Activated T-cell treated with anti-CD3 and anti-CD28 coated beads, Interleukin-2, amount 50 U/mL, for 1 hour (primary cell): ENCODE data around the gene PRKACA.
"Not testable (repeated sequence)": the region's sequence is repeated elsewhere in the genome, so short reads cannot be mapped to it uniquely, and the experiment has no call there.

ENCODE experiments used
- DNase-seq: peaks from one replicate; pipeline ENCODE4 v3.0.0-alpha.2; 2020

Gene PRKACA

GRCh38 chr19:14147797-14148605 lies 30.4 kb upstream of the PRKACA start:
- DNase-seq = peak; percentile 64

GRCh38 chr19:14146789-14147216 lies 29.2 kb upstream of the PRKACA start:
- no peak for DNase-seq

GRCh38 chr19:14146169-14146568 lies 28.6 kb upstream of the PRKACA start:
- DNase-seq = not testable (repeated sequence)

GRCh38 chr19:14145381-14145780 lies 27.8 kb upstream of the PRKACA start:
- DNase-seq = no peak

- no peak for DNase-seq
Measured at GRCh38 chr19:14142262-14143190, 25.0 kb upstream of the PRKACA start.

GRCh38 chr19:14141041-14141440 lies 23.5 kb upstream of the PRKACA start:
- no peak for DNase-seq

GRCh38 chr19:14139944-14140343 lies 22.4 kb upstream of the PRKACA start:
- no peak for DNase-seq

- DNase-seq = no peak
Measured at GRCh38 chr19:14138576-14139265, 21.2 kb upstream of the PRKACA start.

GRCh38 chr19:14136509-14137281 lies 19.1 kb upstream of the PRKACA start, which contains the start of gene ASF1B:
Gene ASF1B (minus strand): TSS chr19:14136589. CDS start chr19:14136456, 133 bp downstream.
- peak; percentile 97 for DNase-seq

GRCh38 chr19:14135985-14136508 lies 18.5 kb upstream of the PRKACA start:
- no peak for DNase-seq

- no peak for DNase-seq
Measured at GRCh38 chr19:14135355-14135754, 17.8 kb upstream of the PRKACA start.

- no peak for DNase-seq
Measured at GRCh38 chr19:14127929-14128509, 10.5 kb upstream of the PRKACA start.

GRCh38 chr19:14127176-14127575 lies 9.6 kb upstream of the PRKACA start:
- DNase-seq = no peak

- DNase-seq = no peak
Measured at GRCh38 chr19:14122924-14123323, 5.4 kb upstream of the PRKACA start.

GRCh38 chr19:14120497-14120780 lies 2.9 kb upstream of the PRKACA start:
- DNase-seq = no peak

- DNase-seq = no peak
Measured at GRCh38 chr19:14119644-14120496, 2.3 kb upstream of the PRKACA start.

- DNase-seq = no peak
Measured at GRCh38 chr19:14119146-14119545, 1.6 kb upstream of the PRKACA start.

GRCh38 chr19:14118165-14119051 lies 846 bp upstream of the PRKACA start:
- DNase-seq = peak; percentile 55

- DNase-seq = no peak
Measured at GRCh38 chr19:14116918-14117578, 514 bp downstream of the PRKACA start.
